Superior temporal gyrus (tissue), 1 donor: ENCODE data around the gene ANKLE1.

Experiments
- DNase-seq: peaks from one replicate; pipeline ENCODE4 v3.0.0-alpha.2; 2016; ENCODE audit errors: extremely low spot score

Gene ANKLE1

DNA sequence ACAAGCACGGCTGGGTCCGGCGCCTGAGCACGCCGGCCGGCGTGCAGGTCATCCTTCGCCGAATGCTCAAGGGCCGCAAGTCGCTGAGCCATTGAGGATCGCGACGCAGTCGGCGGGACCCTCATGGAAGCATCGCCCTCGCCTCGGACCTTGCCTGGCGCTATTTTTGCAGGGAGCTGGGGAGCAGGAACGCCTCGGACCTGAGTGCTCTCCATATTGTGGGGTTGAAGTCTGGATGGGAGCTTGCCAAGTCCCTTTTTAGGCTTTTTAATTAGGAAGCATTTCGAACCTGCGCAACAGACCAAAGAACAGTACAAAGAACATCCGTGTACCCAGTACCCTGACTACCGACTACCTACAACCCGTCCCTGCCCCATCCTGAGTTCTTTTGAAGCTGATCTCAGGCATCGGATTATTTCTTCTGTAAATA is 24.6 kb downstream of the ANKLE1 start:
- no peak for DNase-seq

DNA sequence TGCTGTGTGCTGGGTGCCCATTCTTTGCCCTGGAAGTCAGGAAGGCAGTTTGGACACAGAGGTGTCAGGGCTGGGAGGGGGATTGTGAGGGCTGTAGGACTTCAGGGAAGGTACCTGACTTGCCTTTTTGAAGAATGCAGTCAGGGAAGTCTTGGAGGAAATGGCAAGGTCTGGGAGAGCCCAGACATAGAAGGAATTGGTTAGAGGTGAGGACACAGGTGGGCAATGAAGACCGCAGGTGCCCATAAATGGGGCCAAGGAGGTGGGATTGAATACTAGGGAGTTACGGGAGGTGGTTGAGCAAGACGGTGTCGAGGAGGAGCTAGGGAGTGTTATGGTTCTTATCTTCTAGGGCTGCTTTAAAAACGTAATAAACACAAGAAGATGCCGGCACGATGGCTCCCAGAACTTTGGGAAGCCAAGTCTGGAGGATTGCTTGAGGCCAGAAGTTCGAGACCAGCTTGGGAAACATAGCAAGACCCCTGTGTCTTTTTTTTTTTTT is 26.2 kb downstream of the ANKLE1 start:
- DNase-seq: no peak

- DNase-seq: peak; percentile 100
Observed at GRCh38 chr19:17309198-17309964, 27.7 kb downstream of the ANKLE1 start, which contains the start of gene DDA1. DDA1 (plus strand) TSS chr19:17309563; CDS start chr19:17309655, 92 bp downstream.

GRCh38 chr19:17309965-17310461 is 28.3 kb downstream of the ANKLE1 start:
- DNase-seq: no peak

GRCh38 chr19:17311455-17312188 is 29.9 kb downstream of the ANKLE1 start:
- no peak for DNase-seq

- DNase-seq: no peak
Observed at GRCh38 chr19:17312189-17313113, 30.8 kb downstream of the ANKLE1 start.

GRCh38 chr19:17314007-17314593 is 32.4 kb downstream of the ANKLE1 start:
- no peak for DNase-seq

DNA sequence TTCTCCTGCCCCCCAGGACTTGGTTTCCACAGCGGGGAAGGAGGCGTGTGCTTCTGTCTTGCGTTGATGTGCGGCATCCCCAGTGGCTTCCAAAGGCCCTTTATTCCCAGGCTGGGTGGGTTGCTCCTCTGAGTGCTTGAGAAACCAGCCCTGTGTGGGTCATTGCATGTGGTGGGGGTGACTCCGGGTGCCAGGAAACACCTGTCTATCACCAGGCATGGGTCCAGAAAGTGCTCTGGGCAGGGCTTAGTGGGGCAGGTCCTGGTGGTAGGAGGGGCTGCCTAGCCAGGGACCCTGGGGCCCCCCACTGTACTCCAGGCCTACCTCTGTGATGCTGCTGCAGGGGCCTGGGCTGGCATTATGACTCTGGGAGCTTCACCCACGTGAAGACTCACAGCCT is 37.3 kb downstream of the ANKLE1 start:
- DNase-seq: no peak

DNA sequence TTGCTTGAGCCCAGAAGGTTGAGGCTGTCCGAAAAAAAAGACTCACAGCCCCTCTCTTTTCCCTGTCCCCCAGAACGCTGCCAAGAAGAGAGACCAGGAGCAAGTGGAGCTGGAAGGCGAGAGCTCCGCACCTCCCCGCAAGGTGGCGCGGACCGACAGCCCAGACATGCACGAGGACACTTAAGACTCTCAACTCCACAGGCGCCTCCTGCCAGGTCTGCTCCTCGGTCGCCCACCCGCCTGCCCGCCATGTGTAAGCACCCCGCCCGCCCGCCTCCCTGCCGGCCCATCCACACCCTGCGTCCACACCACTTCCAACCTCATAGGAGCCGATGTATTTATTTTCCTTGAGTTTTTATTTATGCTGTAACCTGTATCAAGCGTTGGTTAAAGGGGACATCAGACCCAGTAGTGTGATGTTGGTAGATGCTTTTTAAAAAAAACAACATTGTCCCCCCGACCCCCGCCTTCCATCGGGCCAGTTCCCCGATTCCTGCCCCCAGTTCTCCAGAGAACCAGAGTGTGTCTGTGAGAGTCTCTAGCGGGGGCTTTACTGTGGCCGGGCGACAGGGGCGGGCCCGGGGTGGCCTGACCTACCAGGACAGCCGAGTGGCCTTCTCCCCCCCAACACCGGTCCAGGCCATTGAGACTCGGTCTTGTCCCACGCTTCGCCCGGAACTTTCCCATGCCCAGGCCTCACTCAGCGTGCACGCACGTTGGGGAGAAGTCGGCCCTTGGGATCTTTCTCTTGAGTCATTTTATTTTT is 38.0 kb downstream of the ANKLE1 start:
- DNase-seq: no peak

DNA sequence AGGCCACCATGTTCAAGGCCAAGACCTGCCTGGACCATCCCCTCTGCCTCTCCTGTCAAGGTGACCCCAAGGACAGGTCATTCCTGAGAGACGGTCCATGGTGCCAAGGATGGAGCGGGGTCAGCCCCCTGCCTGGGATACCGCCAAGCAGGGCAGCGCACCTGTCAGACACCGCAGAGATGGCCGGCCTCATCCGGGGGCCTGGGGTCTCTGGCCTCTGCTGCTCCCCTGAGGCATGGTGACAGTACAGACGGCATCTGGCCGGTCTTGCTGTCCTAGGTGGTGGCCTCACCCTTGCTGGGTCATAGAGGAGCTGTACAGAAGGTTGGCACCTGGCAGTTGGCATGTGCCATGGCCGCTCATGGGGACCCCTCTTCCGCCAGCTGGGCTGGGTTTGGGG is 38.7 kb downstream of the ANKLE1 start:
- no peak for DNase-seq

DNA sequence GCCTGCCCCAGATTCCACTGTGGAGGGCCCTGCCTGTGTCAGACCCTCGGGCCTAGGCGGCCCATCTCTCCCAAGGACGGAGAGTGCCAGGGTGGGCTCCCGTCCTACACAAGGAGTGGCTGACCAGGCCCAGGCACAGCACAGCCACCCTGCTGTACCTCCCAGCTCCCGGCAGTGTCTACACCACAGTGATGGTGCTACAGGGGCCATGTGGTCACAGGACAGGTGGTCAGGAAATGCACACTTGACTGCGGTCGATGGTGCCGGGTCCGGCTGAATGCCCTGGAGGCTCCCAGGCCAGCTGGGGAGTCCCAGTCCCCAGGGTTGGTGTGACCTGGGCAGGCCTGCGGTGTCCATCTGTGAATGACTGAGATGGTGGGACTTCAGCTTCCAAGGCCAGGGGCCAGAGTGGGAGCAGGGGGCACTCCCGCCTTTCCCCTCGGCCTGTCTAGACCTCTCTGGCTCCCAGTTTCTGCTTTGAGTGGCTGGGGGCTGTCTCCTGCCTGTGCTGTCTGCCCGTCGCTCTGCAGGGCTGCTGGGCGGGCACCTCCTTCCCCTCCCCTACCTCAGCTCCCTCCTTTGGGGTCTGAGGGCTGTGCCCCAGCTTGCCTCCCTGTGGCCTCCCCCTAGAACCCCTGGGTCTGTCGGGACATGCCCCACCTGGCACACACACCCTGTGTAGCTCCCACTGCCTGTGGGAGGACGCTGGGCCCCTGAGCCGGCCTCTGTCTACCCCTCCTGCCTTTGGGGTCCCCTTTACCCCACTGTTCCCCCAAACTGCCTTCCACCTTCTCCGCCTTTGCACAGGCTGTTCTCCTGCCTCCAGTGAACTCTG is 40.2 kb downstream of the ANKLE1 start:
- DNase-seq: no peak

DNA sequence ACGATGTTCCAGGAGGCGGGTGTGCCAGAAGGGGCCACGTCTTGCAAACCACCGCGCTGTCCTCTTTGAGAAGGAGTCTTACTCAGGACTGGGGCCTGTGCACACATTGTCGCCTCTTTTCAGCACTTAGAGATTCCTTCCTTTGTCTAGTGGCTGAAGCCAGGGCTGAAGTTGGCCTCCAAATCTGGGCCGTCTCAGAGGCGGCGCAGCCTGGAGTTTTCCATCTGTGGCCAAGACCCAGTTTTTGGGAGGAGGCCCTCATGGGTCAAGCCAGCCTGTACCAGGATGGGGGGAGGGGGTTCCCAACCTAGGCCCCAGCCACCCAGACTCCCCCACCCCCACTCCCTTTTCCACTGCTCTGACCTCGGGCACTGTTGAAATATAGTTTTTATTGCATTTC is 41.2 kb downstream of the ANKLE1 start:
- no peak for DNase-seq

DNA sequence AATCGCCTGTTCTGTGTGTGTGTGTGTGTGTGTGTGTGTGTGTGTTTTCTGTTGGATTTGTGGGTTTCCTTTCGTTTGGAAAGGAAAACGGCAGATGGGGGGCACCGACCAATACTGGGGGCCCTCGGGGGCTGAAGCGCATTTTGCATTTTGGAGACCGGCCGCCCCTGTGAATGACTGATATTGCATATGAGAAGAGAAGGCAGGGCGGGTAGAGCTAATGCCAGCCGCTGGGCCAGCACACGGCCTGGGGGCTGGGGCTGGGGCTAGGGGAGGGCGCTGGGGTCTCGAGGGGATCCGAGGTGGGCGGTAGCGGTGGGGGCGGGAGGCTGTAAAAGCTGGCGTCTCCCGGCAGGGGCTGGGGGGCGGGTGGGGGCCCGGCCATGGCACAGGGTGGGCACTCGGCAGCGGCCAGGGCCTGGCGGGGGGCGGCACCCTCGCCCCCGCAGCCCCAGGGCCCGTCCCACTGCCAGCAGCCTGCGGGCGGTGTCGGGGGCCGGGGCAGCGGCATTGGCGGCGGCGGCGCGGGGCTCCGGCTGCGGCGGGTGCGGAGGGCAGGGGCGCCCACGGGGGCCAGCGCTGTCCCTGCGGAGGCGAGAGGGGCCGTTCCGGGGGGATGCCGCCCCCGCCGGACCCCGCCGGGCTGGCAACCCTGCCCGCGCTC is 41.7 kb downstream of the ANKLE1 start:
- DNase-seq: no peak

- DNase-seq: no peak
Observed at GRCh38 chr19:17323964-17324332, 42.2 kb downstream of the ANKLE1 start.

GRCh38 chr19:17324357-17325114 is 42.8 kb downstream of the ANKLE1 start:
- no peak for DNase-seq

DNA sequence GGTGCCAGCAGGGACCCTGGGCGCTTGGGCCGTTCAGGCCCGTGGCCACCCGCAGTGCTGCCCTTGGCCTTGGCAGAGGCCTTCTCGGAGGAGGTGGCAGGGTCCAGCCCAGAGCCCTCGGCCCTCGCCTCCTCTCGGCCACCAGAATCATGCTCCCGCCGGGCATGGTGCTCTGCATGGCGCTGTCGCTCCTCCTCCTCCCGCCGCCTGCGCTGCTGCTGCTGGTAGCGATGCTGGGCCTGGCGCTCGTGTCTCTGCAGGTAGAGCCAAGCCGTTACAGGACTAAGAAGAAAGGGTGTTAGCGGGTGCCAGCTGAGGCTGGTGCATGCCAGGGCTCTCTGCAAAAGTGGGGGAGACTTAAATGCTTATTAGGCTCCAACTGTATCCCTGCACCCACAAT is 43.4 kb downstream of the ANKLE1 start:
- no peak for DNase-seq

DNA sequence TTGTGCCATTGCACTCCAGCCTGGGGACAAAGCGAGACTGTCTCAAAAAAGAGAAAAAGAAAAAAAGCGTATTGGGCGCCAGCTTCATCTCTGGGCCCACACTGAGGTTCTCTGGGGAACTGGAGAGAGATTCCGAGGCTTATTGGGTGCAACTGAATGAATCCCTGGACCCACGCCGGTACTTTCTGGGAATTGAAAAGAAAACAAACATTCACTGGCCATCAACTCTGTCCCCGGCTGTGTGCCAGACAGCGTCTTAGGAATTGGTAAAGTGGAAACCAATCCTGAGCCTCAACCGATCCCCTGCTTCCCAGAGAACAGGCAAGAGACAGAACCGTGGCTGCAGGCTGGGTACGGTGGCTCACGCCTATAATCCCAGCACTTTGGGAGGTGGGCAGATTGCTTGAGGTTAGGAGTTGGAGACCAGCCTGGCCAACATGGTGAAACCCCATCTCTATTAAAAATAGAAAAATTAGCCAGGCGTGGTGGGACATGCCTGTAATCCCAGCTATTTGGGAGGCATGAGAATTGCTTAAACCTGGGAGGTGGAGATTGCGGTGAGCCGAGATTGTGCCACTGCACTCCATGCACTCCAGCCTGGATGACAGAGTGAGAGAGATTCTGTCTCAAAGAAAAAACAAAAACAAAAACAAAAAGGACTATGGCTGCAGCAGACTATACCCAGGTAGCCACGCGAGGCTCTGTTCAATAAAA is 44.3 kb downstream of the ANKLE1 start:
- DNase-seq: peak; percentile 56

- no peak for DNase-seq
Observed at GRCh38 chr19:17326595-17326966, 44.9 kb downstream of the ANKLE1 start.
